ENCODE results near the gene CBLL1. TPM values are rescaled to one million over a fixed set of nuclear protein-coding genes. Genes with fewer than 3 reads are reported as not detected.

Gene CBLL1
- polyA plus RNA-seq, 1 of the 3 experiments (the other 2 are of a cell fraction): 28.8 TPM

DNA sequence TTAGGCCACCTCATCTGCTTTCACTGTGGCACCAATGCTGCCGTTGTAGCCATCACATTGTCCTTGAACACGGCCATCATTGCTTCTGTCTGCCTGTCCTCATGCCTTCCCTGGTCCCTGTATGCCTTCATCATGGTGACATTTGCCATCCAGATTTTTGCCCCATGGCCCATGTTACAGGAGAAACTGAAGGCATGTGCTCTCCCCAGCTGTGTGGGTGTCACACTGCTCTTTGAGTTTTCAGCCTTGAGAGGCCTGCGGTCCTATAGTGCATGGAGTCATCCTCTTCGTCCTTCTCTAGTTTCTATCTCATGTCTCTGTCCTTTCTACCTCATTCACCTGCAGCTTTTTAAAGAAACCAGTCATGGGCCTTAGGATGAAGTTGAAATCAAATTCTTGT is 65.2 kb downstream of the CBLL1 start:
- H3K9me2 ChIP-seq: no peaks in the 10 kb centered on the region
- no peaks in the 10 kb centered on the region for H3F3A ChIP-seq (replicated peaks; ENCODE audit: insufficient read depth)
- no peak overlapping the region for H3K27ac ChIP-seq (ENCODE audit: low read depth in 2 of 2, low read length in 1 of 2)
- no peaks in the 10 kb centered on the region for H4K20me1 ChIP-seq (ENCODE audit: insufficient read depth)
- H3K9ac ChIP-seq: no peak overlapping the region
- H3K4me1 ChIP-seq (ENCODE audit: control insufficient read depth in 1 of 2, insufficient read depth in 2 of 2, low read depth in 1 of 2, low read length in 1 of 2): no peaks in the 10 kb centered on the region
- H3K4me2 ChIP-seq: no peak overlapping the region
- H3K36me3 ChIP-seq (replicated peaks in 1 of 2; ENCODE audit: control insufficient read depth in 1 of 2, insufficient read depth in 2 of 2, low read length in 1 of 2): no peaks in the 10 kb centered on the region
- H3K9me3 ChIP-seq: no peaks in the 10 kb centered on the region
- CTCF ChIA-PET: interaction anchor here (0.7 to 1.4 kb wide), 4 partner anchors 10 to 70 kb away, joined by 3 read pairs; no protein-coding TSS in a partner anchor
- no peak overlapping the region for H2AFZ ChIP-seq (ENCODE audit: low read depth)
- TF ChIP-seq TEAD4 (IDR thresholded peaks at IDR 0.05; ENCODE audit: borderline replicate concordance, insufficient read depth): no peak
- TF ChIP-seq, protein P1, sequence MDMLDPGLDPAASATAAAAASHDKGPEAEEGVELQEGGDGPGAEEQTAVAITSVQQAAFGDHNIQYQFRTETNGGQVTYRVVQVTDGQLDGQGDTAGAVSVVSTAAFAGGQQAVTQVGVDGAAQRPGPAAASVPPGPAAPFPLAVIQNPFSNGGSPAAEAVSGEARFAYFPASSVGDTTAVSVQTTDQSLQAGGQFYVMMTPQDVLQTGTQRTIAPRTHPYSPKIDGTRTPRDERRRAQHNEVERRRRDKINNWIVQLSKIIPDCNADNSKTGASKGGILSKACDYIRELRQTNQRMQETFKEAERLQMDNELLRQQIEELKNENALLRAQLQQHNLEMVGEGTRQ (IDR thresholded peaks at IDR 0.05; ENCODE audit: borderline replicate concordance, low read depth, low read length): no peak
- no peak for TF ChIP-seq YY1 (IDR thresholded peaks at IDR 0.05; ENCODE audit: low read depth)
- TF ChIP-seq RAD21 (IDR thresholded peaks at IDR 0.05; ENCODE audit: low read length): no peak
- TF ChIP-seq RCOR1 (IDR thresholded peaks at IDR 0.05; ENCODE audit: low read length): no peak
- TF ChIP-seq, protein P2, sequence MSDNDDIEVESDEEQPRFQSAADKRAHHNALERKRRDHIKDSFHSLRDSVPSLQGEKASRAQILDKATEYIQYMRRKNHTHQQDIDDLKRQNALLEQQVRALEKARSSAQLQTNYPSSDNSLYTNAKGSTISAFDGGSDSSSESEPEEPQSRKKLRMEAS (IDR thresholded peaks at IDR 0.05; ENCODE audit: low read depth): no peak
- TF ChIP-seq, protein P3, sequence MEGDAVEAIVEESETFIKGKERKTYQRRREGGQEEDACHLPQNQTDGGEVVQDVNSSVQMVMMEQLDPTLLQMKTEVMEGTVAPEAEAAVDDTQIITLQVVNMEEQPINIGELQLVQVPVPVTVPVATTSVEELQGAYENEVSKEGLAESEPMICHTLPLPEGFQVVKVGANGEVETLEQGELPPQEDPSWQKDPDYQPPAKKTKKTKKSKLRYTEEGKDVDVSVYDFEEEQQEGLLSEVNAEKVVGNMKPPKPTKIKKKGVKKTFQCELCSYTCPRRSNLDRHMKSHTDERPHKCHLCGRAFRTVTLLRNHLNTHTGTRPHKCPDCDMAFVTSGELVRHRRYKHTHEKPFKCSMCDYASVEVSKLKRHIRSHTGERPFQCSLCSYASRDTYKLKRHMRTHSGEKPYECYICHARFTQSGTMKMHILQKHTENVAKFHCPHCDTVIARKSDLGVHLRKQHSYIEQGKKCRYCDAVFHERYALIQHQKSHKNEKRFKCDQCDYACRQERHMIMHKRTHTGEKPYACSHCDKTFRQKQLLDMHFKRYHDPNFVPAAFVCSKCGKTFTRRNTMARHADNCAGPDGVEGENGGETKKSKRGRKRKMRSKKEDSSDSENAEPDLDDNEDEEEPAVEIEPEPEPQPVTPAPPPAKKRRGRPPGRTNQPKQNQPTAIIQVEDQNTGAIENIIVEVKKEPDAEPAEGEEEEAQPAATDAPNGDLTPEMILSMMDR (IDR thresholded peaks at IDR 0.05): no peak
- TF ChIP-seq CHD2 (IDR thresholded peaks at IDR 0.05; ENCODE audit: low read length, partially characterized antibody): no peak
- TF ChIP-seq RXRA (IDR thresholded peaks at IDR 0.05; ENCODE audit: borderline replicate concordance, low read depth): no peak
- TF ChIP-seq NFIC (IDR thresholded peaks at IDR 0.05; ENCODE audit: borderline replicate concordance): no peak
- no peak for TF ChIP-seq FOXM1 (IDR thresholded peaks at IDR 0.05; ENCODE audit: low read depth)
- TF ChIP-seq, protein P4, sequence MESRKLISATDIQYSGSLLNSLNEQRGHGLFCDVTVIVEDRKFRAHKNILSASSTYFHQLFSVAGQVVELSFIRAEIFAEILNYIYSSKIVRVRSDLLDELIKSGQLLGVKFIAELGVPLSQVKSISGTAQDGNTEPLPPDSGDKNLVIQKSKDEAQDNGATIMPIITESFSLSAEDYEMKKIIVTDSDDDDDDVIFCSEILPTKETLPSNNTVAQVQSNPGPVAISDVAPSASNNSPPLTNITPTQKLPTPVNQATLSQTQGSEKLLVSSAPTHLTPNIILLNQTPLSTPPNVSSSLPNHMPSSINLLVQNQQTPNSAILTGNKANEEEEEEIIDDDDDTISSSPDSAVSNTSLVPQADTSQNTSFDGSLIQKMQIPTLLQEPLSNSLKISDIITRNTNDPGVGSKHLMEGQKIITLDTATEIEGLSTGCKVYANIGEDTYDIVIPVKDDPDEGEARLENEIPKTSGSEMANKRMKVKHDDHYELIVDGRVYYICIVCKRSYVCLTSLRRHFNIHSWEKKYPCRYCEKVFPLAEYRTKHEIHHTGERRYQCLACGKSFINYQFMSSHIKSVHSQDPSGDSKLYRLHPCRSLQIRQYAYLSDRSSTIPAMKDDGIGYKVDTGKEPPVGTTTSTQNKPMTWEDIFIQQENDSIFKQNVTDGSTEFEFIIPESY (IDR thresholded peaks at IDR 0.05; ENCODE audit: borderline replicate concordance, low read depth): no peak
- TF ChIP-seq EP300 (IDR thresholded peaks at IDR 0.05; ENCODE audit: borderline replicate concordance in 1 of 2, low read depth in 1 of 2, low read length in 1 of 2): no peak
- TF ChIP-seq RFX5 (IDR thresholded peaks at IDR 0.05; ENCODE audit: low read length): no peak
- no peak for TF ChIP-seq FOXJ3 (CRISPR knock-in tag; IDR thresholded peaks at IDR 0.05)
- TF ChIP-seq MXI1 (IDR thresholded peaks at IDR 0.05; ENCODE audit: low read depth, low read length): no peak
- H3K79me2 ChIP-seq (ENCODE audit: insufficient read depth): no peaks in the 10 kb centered on the region
- H3K27me3 ChIP-seq (ENCODE audit: insufficient read depth): no peaks in the 10 kb centered on the region
- 77% methylated on average over 4 of the region's 4 CpGs for WGBS (ENCODE audit: low lambda C conversion rate)
- DNase-seq: no peak
- POLR2A ChIA-PET: no interaction called here
- H3K4me3 ChIP-seq (ENCODE audit: low read depth in 2 of 2, low read length in 1 of 2): no peak overlapping the region

All from SK-N-SH (cell line).